HepG2 (cell line): ENCODE data around the gene POLRMT. TPM values are rescaled to one million over a fixed set of nuclear protein-coding genes. Genes with fewer than 3 reads are reported as not detected.
A peak's percentile ranks its signal among the peaks of the same experiment; 100 is the strongest.

Experiments
- ATF4 ChIP-seq, 2 experiments: fragments of 450-650 bp in 1 of 2; sonication (generic) in 1 of 2; formaldehyde crosslinking; IDR thresholded peaks; 2 replicates each; pipeline versions ENCODE4 v1.5.0 to v1.8.0; 2020 to 2022; ENCODE audit warnings: mild to moderate bottlenecking in 1 of 2, missing genetic modification reagents in 1 of 2
- ERF ChIP-seq: IDR thresholded peaks from 2 replicates; pipeline ENCODE4 v1.6.1; 2018; ENCODE audit warnings: missing biosample characterization, missing genetic modification reagents
- FOSL2 ChIP-seq: sonication (generic); formaldehyde crosslinking; IDR thresholded peaks from 2 replicates; pipeline ENCODE4 v1.4.0; 2020; ENCODE audit warnings: missing genetic modification reagents
- FOXP1 ChIP-seq, 2 experiments: fragments of 450-650 bp in 1 of 2; IDR thresholded peaks; 2 replicates each; pipeline ENCODE4 v1.6.1; 2017 to 2018; ENCODE audit warnings: antibody characterized with exemption in 1 of 2
- GTF2F1 ChIP-seq: fragments of 150-350 bp; IDR thresholded peaks from 2 replicates; pipeline ENCODE4 v1.6.1; 2014; ENCODE audit warnings: low read length
- HNRNPL ChIP-seq: fragments of 200-400 bp; formaldehyde crosslinking; IDR thresholded peaks from 2 replicates; pipeline ENCODE4 v1.6.1; 2017; ENCODE audit warnings: mild to moderate bottlenecking, low read depth, low read length
- KDM5B ChIP-seq: sonication (generic); formaldehyde crosslinking; IDR thresholded peaks from 2 replicates; pipeline ENCODE4 v1.4.0; 2020; ENCODE audit warnings: missing genetic modification reagents, mild to moderate bottlenecking, borderline replicate concordance
- NR2F6 ChIP-seq, 2 experiments: IDR thresholded peaks; 2 replicates each; pipeline ENCODE4 v1.6.1; 2016; ENCODE audit warnings: antibody characterized with exemption in 1 of 2, mild to moderate bottlenecking in 1 of 2
- PCBP1 ChIP-seq: fragments of 200-400 bp; formaldehyde crosslinking; IDR thresholded peaks from 2 replicates; pipeline ENCODE4 v1.6.1; 2017; ENCODE audit warnings: mild to moderate bottlenecking, low read depth, low read length, borderline replicate concordance
- PHF21A ChIP-seq: sonication (generic); formaldehyde crosslinking; IDR thresholded peaks from 2 replicates; pipeline ENCODE4 v1.5.0; 2020; ENCODE audit warnings: mild to moderate bottlenecking, missing genetic modification reagents
- POLR2A ChIP-seq, 2 experiments: IDR thresholded peaks; 2 replicates each; pipeline ENCODE4 v1.6.1; 2011; ENCODE audit warnings: low read depth in 2 of 2, low read length in 2 of 2, mild to moderate bottlenecking in 1 of 2, moderate library complexity in 1 of 2; ENCODE audit not compliant: insufficient read depth in 1 of 2
- RBFOX2 ChIP-seq: fragments of 200-400 bp; formaldehyde crosslinking; IDR thresholded peaks from 2 replicates; pipeline ENCODE4 v1.6.1; 2017; ENCODE audit warnings: low read depth, mild to moderate bottlenecking, low read length
- TEF ChIP-seq: sonication (generic); formaldehyde crosslinking; IDR thresholded peaks from 2 replicates; pipeline ENCODE4 v1.5.0; 2020; ENCODE audit warnings: missing genetic modification reagents
- ZBTB38 ChIP-seq: sonication (generic); formaldehyde crosslinking; IDR thresholded peaks from 2 replicates; pipeline ENCODE4 v1.5.1; 2020; ENCODE audit warnings: mild to moderate bottlenecking, missing genetic modification reagents
- ZNF484 ChIP-seq: sonication (generic); formaldehyde crosslinking; IDR thresholded peaks from 2 replicates; pipeline ENCODE4 v1.5.1; 2020; ENCODE audit warnings: mild to moderate bottlenecking, low read depth, missing genetic modification reagents, borderline replicate concordance
- ZNF780A ChIP-seq: sonication (generic); formaldehyde crosslinking; IDR thresholded peaks from 2 replicates; pipeline ENCODE4 v1.8.0; 2022; ENCODE audit warnings: mild to moderate bottlenecking, missing genetic modification reagents, moderate library complexity
- polyA plus RNA-seq, 8 experiments: library from polyadenylated mRNA; depleted of rRNA in 3 of 8; stranded (reverse) in 7 of 8; unstranded in 1 of 8; fragments of >200 nt; fragmentation: Illumina TruSeq in 4 of 8; extraction: Trizol in 4 of 8; gene quantifications; 2 replicates each; pipeline versions ENCODE4 v1.2.1 to v1.2.3, GENCODE V29; 2011 to 2016; ENCODE audit warnings: low read depth in 4 of 8, missing spikeins in 1 of 8, mixed read lengths in 1 of 8; ENCODE audit not compliant: insufficient read depth in 1 of 8
- total RNA-seq, 5 experiments: library from RNA; depleted of rRNA; stranded (reverse); fragments of >200 nt; fragmentation: Illumina TruSeq; extraction: Trizol; gene quantifications; 2 replicates each; pipeline ENCODE4 v1.2.3, GENCODE V29; 2016; ENCODE audit warnings: low read depth in 1 of 5
- TF ChIP-seq, protein P1 (sequence below): sonication (generic); formaldehyde crosslinking; IDR thresholded peaks from 2 replicates; pipeline ENCODE4 v1.5.1; 2020; ENCODE audit warnings: missing genetic modification reagents, mild to moderate bottlenecking, borderline replicate concordance
- TF ChIP-seq, protein P2 (sequence below): sonication (generic); formaldehyde crosslinking; conservative IDR thresholded peaks from 2 replicates; pipeline ENCODE4 v1.4.0; 2020; ENCODE audit warnings: missing genetic modification reagents
- TF ChIP-seq, protein P3 (sequence below): sonication (generic); formaldehyde crosslinking; IDR thresholded peaks from 2 replicates; pipeline ENCODE4 v1.4.0; 2020; ENCODE audit warnings: missing genetic modification reagents
- TF ChIP-seq, protein P4 (sequence below): sonication (generic); formaldehyde crosslinking; IDR thresholded peaks from 2 replicates; pipeline ENCODE4 v1.5.0; 2020; ENCODE audit warnings: mild to moderate bottlenecking, missing genetic modification reagents, moderate library complexity

POLRMT gene
- total and polyA plus RNA-seq, 2 of the 13 experiments (the other 11 are each of a cell fraction or from before 2014, with no cell fraction given), result 78.0 to 101 TPM

DNA sequence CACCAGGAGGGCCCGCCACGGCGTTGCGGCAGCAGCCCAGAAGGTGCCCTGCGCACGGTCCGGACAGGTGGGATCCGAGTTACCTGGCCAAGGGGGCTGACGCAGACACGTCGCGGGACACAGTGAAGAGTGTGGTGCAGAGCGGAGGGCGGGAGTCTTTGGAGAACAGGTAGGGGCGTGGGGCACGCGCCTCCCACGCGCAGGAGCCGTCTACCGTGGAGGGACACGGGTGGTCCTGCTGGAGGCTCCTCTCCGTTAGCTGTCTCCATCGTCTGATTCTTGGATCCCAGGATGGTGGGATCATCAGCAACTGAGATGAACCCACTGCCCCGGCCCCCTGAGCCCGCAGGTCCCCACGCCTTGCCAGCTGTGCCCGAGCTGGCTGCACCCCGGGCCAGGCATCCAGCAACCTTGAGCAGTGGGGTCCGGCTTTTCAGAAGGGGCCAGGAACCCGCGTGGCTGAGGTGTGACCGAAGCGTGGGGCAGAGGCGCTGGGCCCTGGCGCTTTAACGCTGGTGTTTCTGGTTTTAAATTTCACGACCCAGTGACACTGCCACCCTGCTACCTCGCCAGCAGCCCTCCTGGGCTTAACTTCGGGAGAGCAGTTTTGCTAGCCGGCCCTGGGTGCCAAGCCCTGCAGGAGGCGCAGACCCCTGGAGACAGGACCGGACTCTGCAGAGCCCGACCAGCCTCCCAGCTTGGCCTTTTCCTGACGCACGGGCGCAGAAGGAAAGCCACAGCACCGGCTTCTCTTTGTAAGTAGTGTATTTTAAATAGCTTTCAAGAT lies 13.6 kb upstream of the POLRMT start (continued):
- TF ChIP-seq PHF21A (CRISPR knock-in tag), result no peak
- TF ChIP-seq TEF (CRISPR knock-in tag), result no peak
- TF ChIP-seq FOXP1 (IDR thresholded peaks at IDR 0.05), result no peak
- TF ChIP-seq FOXP1 (CRISPR knock-in tag; IDR thresholded peaks at IDR 0.05), result no peak
- 0 out of 2 replicates have a peak, but pooled peaks have one; percentile 19 for TF ChIP-seq PCBP1
- TF ChIP-seq NR2F6 (IDR thresholded peaks at IDR 0.05), result no peak
- TF ChIP-seq NR2F6 (CRISPR knock-in tag; IDR thresholded peaks at IDR 0.05), result no peak
- TF ChIP-seq ZNF484, result no peak
- TF ChIP-seq, protein P1, sequence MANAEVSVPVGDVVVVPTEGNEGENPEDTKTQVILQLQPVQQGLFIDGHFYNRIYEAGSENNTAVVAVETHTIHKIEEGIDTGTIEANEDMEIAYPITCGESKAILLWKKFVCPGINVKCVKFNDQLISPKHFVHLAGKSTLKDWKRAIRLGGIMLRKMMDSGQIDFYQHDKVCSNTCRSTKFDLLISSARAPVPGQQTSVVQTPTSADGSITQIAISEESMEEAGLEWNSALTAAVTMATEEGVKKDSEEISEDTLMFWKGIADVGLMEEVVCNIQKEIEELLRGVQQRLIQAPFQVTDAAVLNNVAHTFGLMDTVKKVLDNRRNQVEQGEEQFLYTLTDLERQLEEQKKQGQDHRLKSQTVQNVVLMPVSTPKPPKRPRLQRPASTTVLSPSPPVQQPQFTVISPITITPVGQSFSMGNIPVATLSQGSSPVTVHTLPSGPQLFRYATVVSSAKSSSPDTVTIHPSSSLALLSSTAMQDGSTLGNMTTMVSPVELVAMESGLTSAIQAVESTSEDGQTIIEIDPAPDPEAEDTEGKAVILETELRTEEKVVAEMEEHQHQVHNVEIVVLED (CRISPR knock-in tag), result no peak
- TF ChIP-seq ZNF780A (CRISPR knock-in tag), result no peak
- TF ChIP-seq KDM5B (CRISPR knock-in tag), result no peak
- TF ChIP-seq, protein P2, sequence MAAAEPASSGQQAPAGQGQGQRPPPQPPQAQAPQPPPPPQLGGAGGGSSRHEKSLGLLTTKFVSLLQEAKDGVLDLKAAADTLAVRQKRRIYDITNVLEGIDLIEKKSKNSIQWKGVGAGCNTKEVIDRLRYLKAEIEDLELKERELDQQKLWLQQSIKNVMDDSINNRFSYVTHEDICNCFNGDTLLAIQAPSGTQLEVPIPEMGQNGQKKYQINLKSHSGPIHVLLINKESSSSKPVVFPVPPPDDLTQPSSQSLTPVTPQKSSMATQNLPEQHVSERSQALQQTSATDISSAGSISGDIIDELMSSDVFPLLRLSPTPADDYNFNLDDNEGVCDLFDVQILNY, result no peak
- TF ChIP-seq, protein P3, sequence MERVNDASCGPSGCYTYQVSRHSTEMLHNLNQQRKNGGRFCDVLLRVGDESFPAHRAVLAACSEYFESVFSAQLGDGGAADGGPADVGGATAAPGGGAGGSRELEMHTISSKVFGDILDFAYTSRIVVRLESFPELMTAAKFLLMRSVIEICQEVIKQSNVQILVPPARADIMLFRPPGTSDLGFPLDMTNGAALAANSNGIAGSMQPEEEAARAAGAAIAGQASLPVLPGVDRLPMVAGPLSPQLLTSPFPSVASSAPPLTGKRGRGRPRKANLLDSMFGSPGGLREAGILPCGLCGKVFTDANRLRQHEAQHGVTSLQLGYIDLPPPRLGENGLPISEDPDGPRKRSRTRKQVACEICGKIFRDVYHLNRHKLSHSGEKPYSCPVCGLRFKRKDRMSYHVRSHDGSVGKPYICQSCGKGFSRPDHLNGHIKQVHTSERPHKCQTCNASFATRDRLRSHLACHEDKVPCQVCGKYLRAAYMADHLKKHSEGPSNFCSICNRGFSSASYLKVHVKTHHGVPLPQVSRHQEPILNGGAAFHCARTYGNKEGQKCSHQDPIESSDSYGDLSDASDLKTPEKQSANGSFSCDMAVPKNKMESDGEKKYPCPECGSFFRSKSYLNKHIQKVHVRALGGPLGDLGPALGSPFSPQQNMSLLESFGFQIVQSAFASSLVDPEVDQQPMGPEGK (CRISPR knock-in tag), result no peak
- no peak for TF ChIP-seq ATF4 (CRISPR knock-in tag; IDR thresholded peaks at IDR 0.05)
- TF ChIP-seq, protein P4, sequence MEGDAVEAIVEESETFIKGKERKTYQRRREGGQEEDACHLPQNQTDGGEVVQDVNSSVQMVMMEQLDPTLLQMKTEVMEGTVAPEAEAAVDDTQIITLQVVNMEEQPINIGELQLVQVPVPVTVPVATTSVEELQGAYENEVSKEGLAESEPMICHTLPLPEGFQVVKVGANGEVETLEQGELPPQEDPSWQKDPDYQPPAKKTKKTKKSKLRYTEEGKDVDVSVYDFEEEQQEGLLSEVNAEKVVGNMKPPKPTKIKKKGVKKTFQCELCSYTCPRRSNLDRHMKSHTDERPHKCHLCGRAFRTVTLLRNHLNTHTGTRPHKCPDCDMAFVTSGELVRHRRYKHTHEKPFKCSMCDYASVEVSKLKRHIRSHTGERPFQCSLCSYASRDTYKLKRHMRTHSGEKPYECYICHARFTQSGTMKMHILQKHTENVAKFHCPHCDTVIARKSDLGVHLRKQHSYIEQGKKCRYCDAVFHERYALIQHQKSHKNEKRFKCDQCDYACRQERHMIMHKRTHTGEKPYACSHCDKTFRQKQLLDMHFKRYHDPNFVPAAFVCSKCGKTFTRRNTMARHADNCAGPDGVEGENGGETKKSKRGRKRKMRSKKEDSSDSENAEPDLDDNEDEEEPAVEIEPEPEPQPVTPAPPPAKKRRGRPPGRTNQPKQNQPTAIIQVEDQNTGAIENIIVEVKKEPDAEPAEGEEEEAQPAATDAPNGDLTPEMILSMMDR (CRISPR knock-in tag), result no peak
- no peak for TF ChIP-seq GTF2F1
- peak; percentile 34; the same call in 1 of the 2 replicates for TF ChIP-seq RBFOX2
- 0 out of 2 replicates have a peak, but pooled peaks have one; percentile 29 for TF ChIP-seq HNRNPL
- TF ChIP-seq ZBTB38, result no peak
- no peak for TF ChIP-seq ERF
- no peak for TF ChIP-seq FOSL2 (CRISPR knock-in tag)
- TF ChIP-seq POLR2A (IDR thresholded peaks at IDR 0.05; ENCODE audit: insufficient read depth in 1 of 2, low read depth in 2 of 2, low read length in 2 of 2), result peak in 1 of 2 experiments; percentile 41; a peak in 1 of 4 replicates
